Activated gamma-delta T cell (primary cell): ENCODE data around the gene TESK2.
"Not testable (repeated sequence)": the region's sequence is repeated elsewhere in the genome, so short reads cannot be mapped to it uniquely, and the experiment has no call there.

Experiments used
- DNase-seq: peaks from one replicate; lab custom pipeline; 2025; lab: John Stamatoyannopoulos, UW
- total RNA-seq, 2 donors: gene quantifications; one replicate each; lab custom pipeline; 2026; lab: John Stamatoyannopoulos, UW

Gene TESK2, protein sequence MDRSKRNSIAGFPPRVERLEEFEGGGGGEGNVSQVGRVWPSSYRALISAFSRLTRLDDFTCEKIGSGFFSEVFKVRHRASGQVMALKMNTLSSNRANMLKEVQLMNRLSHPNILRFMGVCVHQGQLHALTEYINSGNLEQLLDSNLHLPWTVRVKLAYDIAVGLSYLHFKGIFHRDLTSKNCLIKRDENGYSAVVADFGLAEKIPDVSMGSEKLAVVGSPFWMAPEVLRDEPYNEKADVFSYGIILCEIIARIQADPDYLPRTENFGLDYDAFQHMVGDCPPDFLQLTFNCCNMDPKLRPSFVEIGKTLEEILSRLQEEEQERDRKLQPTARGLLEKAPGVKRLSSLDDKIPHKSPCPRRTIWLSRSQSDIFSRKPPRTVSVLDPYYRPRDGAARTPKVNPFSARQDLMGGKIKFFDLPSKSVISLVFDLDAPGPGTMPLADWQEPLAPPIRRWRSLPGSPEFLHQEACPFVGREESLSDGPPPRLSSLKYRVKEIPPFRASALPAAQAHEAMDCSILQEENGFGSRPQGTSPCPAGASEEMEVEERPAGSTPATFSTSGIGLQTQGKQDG
- 8.1 to 9.7 reads per million in 2 donors for total RNA-seq

DNA sequence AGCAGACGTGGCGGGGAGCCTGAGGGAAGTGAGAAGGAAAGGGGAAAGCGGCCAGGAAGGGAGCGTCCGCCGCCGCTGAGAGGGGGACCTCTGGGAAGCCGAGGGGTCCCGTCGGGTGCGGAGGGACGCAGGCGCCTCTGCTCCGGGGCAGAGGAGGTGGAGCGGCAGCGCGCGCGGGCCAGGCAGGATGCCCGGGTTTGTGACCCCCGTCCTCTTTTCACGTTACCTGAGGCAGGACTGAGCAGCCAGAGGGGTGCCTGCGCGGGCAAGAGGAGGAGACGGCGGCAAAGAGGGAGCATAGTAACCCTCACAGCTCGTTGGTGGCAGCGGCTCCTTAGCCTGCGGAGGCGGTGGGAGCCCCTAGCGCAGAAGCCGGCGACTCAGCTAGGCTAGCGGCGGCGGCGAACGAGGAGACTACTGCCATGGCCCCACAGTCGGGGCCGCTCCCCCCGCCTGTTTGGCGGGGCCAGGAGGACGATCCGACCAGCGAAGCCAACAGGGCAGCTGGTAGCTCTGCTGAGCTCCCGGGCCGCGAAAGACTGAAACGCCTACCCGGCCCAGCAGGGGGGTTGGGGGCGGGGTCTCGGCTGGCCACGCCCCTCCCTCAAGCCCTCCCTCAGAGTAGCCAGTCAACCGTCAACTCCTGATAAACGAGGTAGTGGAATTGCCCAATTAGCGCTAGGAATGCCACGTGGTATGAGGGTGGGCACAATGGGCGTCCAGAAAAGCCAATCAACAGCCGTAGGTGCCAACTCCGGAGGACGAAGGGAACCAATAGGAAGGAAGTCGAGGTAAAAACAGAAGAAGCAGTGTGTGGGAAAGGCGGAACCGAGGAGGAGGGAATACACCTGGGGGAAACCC is at the start of gene TESK2:
TSS of gene TESK2 (minus strand) at position 538 of the 861 bp plus-strand sequence. CDS start 33,378 bp downstream, outside the sequence.
- DNase-seq: peak; percentile 89

DNA sequence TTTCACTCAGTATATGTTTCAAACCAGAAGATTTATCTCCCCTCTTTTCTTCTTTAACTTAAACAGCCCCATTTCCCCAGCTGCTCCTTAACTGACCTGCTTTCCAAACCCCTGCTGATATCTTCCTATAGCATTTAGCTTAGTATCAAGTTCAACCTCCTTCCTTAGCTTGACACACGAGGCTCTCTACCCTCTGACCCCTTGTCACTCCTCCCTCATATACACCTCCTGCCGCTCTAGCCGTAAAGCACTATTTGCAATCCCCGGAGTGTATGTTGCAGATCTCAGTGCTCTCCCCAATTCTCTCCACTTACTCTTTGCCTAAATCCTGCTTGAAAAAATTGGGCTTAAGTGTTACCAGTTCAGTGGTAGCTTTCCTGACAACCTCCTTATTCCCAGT is 45.9 kb upstream of the TESK2 start:
- DNase-seq: no peak

DNA sequence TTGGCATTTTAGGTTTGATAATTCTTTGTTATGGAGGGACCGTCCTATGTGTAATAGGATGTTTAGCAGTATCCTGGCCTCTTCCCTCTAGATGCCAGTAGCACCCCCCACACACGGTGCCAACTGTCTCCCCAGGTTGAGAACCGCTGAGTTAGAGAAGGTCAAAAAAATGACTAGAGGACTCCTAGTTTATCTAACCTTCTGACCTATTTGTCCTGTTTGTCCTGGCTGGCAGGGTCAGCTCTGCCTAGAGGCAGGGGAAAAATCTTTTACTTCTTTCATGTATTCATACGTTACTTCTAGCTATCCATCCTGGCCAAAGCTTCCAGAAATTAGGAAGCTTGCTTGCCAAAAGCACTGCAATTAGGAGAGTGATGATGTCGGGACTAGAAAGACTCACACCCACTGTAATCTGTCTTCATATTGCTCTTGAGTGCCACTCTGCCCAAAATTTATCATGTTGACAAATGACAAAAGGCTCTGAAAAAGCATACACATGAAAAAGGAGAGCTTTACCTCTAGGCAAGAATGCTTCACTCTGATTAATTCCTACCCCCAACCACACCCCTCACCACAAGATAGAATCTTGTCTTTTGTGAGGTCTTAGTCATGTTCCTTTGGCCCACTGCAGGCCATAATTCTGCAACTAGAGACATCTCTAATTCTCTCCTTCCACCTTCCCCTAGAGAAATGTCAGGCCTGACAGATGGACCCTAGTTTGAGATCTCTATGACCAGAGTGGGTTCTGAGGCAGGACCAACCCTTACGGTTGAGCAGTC is 45.2 kb upstream of the TESK2 start:
- DNase-seq: no peak

DNA sequence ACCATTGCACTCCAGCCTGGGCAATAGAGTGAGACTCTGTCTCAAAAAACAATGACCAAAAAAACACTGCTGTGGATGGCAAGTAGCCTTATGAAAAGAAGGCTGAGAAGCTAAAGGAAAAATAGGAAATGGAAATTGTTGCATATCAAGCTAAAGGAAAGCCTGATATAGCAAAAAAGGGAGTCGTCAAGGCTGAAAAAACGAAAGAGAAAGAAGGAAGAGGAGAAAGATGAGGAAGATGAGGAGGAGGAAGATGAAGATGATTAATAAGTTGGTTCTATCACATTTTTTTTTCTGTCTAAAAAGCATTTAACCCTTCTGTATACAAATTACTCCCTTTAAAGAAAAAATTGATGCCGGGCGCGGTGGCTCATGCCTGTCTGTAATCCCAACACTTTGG is 40.9 kb upstream of the TESK2 start:
- DNase-seq: no peak

DNA sequence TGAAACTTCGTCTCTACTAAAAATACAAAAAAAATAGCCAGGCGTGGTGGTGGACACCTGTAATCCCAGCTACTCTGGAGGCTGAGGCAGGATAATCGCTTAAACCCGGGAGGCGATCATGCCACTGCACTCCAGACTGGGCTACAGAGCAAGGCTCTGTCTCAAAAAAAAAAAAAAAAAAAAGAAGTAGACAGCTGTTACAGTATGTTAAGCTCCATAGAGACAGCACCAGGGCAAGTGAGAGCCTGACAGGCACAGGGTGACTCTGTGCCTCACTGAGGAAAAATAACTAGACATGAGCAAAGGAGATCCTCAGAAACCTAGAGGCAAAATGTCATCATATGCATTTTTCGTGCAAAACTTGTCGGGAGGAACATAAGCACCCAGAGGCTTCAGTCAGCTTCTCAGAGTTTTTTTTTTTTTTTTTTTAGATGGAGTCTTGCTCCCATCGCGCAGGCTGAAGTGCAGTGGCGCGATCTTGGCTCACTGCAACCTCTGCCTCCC is 39.7 kb upstream of the TESK2 start:
- no peak for DNase-seq

DNA sequence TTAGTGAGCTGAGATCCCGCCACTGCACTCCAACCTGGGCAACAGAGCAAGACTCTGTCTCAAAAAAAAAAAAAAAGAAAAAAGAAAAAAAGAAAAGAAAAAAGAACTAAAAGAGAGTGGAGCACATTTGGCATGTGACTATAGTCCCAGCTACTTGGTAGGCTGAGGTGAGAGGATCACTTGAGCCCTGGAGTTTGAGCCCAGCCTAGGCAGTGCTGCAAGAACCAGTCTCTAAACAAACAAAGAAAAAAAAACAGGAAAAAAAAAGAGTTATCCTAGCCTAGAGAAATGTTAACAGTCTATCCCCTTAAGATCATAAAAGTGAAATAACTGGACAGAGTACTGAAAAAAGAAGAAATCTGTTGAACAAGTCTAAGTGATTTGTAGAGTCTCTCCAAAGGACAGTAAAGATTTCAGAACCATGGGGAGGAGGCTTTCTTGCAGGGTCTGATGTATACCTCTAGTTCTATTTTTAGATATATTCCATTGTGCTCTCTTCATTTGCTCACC is 35.2 kb upstream of the TESK2 start:
- no peak for DNase-seq

DNA sequence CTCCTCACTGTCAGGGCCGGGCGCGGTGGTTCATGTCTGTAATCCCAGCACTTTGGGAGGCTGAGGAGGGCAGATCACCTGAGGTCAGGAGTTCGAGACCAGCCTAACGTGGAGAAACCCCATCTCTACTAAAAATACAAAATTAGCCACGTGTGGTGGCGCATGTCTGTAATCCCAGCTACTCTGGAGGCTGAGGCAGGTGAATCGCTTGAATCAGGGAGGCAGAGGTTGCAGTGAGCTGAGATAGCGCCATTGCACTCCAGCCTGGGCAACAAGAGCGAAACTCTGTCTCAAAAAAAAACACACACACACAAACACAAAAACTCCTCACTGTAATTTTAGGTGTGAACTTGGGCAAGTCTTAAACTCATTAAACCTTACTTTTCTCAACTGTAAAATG is 33.0 kb upstream of the TESK2 start:
- not testable (repeated sequence) for DNase-seq

DNA sequence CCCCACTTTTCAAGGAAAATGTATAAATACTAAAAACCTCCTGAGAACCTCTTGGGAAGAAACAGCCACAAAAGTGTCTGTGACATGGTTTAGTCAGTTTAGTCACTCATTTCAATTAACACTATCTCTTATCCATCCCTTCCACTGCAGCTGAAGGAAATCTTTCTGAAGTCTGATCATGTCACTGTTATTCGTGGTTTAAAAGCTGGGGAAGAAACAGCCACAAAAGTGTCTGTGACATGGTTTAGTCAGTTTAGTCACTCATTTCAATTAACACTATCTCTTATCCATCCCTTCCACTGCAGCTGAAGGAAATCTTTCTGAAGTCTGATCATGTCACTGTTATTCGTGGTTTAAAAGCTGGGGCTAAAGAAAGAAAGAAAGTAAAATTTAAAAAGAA is 32.6 kb upstream of the TESK2 start:
- DNase-seq: not testable (repeated sequence)

DNA sequence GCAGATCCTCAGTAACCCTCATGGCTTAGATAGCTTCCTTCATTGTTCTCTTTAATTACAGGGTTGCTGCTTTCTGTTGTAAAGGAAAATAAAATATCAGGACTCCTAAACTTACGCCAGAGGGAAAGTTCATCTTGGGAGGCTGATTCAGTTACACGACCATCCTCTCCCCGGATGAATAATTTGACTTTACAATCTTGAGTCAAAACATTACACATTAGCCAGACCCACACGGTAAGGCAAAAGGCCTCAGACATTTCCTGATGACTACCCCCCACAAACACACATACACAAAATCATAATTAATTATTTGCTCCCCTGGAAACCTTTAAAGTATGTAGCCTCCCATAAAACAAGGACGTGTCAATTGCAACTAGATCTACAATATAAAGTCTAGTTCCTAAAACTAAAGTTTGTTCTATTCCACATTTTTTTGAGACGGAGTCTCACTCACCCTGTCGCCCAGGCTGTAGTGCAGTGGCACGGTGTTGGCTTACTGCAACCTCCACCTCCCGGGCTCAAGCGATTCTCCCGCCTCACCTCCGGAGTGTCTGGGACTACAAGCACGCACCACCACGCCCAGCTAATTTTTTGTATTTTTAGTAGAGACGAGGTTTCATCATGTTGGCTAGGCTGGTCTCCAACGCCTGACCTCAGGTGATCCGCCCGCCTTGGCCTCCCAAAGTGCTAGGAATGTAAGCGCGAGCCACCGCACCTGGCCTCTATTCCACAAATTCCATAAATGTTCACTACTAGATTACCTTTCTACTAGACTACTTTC is 31.6 kb upstream of the TESK2 start:
- no peak for DNase-seq

DNA sequence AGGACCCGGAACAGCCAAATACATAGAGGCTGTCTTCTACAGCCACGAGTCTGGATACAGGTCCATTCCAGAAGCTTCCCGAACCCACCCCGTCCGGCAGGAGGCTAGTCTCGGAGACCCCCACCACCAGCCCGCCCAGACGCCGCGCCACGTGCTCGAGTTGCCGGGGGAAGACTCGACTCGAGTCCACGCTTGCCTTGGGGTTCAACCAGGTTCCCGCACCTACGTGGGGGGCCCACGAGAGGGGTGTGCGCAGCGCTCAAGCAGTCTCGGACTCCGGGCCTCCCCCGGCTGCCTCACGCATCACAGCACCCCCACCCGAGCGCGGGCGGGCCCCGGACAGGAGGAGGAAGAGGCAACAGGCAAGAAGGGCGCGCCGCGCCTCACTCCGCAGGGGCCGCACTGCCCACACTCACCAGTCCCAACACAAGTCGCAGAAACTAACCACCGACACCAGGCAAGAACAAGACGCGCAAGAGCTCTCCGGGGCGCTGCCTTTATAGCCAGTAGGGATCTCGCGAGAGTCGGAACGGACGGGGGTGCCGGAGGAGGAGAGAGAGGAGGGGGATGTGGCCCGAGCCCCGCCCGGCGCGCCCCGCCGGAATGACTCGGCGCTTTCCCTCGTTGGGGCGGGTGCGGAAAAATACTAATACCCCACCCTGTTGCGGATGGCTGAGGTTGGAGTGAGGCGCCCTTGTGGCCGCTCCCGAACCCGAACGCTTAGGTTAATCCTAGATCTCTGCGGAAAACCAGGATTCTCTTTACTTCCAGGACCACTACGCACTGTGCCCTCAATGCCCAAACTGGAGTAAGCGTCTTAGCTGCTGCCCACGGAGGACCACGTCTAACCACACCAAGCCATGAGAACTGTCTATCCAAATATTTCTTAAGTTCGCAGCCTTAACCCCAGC is 30.7 kb upstream of the TESK2 start, which contains the start of gene PRDX1:
TSS of gene PRDX1 (minus strand) at position 472 of the 911 bp plus-strand sequence. CDS start 2,841 bp downstream, outside the sequence.
- peak; percentile 68 for DNase-seq

DNA sequence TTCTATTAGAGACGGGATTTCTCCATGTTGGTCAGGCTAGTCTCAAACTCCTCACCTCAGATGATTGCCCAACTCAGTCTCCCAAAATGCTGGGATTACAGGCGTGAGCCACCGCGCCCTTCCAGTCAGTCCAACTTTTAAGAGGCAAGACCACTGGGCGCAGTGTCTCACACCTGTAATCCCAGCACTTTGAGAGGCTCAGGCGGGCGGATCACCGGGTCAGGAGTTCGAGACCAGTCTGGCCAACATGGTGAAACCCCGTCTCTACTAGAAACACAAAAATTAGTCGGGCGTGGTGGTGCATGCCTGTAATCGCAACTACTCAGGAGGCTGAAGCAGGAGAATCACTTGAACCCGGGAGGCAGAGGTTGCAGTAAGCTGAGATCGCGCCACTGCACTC is 28.8 kb upstream of the TESK2 start:
- not testable (repeated sequence) for DNase-seq

DNA sequence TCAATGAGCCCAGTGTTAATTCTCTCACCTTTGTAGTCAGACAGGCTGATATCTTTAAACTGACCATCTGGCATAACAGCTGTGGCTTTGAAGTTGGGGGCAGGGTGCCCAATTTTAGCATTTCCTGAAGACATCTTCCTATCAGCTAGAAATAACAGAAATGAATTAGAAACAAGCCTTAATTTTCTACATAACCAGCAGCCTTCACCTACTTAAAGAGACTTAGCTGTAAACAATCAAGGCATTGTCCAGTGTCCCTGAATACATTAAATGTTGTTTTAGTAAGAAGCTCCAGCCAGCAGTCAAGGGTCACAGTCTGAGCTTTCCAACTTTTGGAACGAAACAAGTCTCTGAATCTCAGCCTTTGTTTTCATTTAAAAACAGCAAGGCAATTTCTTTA is 27.9 kb upstream of the TESK2 start:
- DNase-seq: no peak

DNA sequence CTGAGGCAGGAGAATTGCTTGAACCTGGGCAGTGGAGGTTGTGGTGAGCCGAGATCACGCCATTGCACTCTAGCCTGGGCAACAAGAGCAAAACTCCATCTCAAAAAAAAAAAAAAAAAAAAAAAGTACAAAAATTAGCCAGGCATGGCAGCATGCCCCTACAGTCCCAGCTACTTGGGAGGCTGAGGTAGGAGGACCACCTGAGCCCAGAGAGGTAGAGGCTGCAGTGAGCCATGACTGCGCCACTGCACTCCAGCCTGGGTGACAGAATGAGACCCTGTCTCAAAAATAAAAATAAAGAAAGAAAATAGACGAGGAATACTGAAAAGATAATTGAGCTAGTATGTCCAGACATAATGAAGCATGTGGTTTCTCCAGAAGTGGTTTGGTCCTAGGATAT is 27.4 kb upstream of the TESK2 start:
- not testable (repeated sequence) for DNase-seq

DNA sequence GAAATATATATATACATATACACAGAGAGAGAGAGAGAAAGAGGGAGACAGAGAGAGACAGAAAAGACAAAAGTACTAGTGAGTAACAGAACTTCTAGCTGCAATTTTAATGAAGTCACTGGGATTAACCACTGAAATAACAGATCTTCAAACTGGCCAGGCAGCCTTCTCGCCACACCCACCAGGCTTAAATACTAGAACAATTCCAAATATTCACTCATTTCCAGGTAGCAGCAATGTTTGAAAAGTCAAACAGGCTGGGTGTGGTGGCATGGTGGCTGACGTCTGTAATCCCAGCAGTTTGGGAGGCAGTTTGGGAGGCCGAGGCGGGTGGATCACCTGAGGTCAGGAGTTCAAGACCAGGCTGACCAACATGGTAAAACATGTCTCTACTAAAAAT is 25.5 kb upstream of the TESK2 start:
- no peak for DNase-seq

DNA sequence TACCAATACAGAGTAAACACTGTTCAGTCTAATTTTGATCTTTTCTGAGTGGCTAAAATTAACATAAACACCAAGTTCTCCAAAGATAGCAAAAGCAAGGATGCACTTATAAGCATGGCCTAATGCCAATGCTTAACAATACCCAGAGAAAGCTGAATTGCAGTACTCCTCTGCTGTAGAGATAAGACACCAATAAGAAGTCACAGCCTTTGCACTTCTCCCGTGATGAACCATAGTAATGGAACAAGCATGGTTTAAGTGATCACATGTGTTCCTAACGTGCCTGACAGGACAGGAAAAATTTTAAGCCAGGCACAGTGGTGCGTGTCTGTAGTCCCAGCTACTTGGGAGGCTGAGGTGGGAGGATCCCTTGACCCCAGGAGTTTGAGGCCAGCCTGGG is 25.1 kb upstream of the TESK2 start:
- no peak for DNase-seq

DNA sequence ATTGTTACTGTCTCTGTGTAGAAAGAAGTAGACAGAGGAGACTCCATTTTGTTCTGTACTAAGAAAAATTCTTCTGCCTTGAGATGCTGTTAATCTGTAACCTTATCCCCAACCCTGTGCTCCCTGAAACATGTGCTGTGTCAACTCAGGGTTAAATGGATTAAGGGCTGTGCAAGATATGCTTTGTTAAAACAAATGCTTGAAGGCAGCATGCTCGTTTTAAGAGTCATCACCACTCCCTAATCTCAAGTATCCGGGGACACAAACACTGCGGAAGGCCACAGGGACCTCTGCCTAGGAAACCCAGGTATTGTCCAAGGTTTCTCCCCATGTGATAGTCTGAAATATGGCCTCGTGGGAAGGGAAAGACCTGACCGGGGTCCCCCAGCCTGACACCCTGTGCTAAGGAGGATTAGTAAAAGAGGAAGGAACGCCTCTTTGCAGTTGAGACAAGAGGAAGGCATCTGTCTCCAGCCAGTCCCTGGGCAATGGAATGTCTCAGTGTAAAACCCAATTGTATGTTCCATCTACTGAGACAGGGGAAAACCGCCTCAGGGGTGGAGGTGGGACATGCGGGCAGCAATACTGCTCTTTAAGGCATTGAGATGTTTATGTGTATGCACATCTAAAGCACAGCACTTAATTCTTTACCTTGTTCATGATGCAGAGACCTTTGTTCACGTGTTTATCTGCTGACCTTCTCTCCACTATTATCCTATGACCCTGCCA is 22.7 kb upstream of the TESK2 start:
- not testable (repeated sequence) for DNase-seq

DNA sequence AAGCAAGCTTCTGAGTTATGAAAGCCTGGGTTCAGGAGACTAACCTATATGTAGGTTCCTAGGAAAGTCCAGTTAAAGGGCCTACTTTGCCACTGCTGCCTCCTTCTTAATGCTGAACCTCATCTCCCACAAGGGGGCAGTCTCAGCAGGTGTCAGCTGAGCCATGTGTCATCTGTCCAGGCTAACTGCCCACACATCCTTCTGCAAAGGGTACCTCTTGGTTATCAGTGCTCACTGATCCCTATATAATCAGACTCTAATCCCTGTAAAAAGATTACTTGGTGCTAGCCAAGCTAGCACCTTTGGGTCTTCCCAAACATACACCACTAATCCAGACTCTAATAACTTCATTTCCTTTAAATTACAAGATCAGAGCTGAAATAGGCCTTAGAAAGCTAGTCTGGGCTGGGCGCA is 21.7 kb upstream of the TESK2 start:
- no peak for DNase-seq

DNA sequence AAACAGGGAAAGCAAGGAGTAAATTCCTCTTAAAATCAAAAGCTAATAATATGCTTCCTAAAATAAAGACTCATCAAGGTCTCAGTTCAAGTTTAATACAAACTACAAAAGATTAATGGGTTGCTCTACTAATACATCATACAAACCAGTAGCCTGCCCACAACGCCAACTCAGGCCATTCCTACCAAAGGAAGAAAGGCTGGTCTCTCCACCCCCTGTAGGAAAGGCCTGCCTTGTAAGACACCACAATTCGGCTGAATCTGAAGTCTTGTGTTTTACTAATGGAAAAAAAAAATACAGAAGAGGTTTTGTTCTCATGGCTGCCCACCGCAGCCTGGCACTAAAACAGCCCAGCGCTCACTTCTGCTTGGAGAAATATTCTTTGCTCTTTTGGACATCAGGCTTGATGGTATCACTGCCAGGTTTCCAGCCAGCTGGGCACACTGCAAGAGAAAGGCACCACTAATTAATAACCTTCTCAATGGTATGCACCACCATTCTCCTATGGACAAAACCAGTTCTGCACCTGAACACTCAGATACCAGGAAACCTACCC is 20.1 kb upstream of the TESK2 start:
- no peak for DNase-seq
